Activated CD8-positive, alpha-beta memory T cell treated with anti-CD3 and anti-CD28 coated beads, Interleukin-2, amount 10 ng/mL, durations not matched to agents 7 days and 5 days (primary cell): ENCODE data around the gene CDK5RAP2. TPM values are rescaled to one million over a fixed set of nuclear protein-coding genes. Genes with fewer than 3 reads are reported as not detected.
A peak's percentile ranks its signal among the peaks of the same experiment; 100 is the strongest.
"Not testable (repeated sequence)": the region's sequence is repeated elsewhere in the genome, so short reads cannot be mapped to it uniquely, and the experiment has no call there.

Experiments
- ATAC-seq: fragments of 150-1000 bp; cut with Tn5 transposase; one replicate; pipeline ENCODE4 v1.10.0; 2021; ENCODE audit warnings: moderate library complexity
- CTCF ChIA-PET: fragments of 350-600 bp; sonication (Branson Sonifier 250); formaldehyde crosslinking; loops from one replicate; lab custom pipeline; 2021; ENCODE audit warnings: antibody characterized with exemption; lab: Charles Lee
- DNase-seq: peaks from one replicate; pipeline ENCODE4 v3.0.0-alpha.2; 2020
- H3K27ac Mint-ChIP-seq: one replicate; pipeline ENCODE4 v1.8.0; 2021; ENCODE audit warnings: mild to moderate bottlenecking, mixed read lengths
- H3K27me3 Mint-ChIP-seq: one replicate; pipeline ENCODE4 v1.8.0; 2021; ENCODE audit warnings: mixed read lengths
- H3K36me3 Mint-ChIP-seq: one replicate; pipeline ENCODE4 v1.8.0; 2021; ENCODE audit warnings: mild to moderate bottlenecking, mixed read lengths
- H3K4me1 Mint-ChIP-seq: one replicate; pipeline ENCODE4 v1.8.0; 2021; ENCODE audit warnings: mixed read lengths
- H3K4me3 Mint-ChIP-seq: one replicate; pipeline ENCODE4 v1.8.0; 2021; ENCODE audit warnings: mild to moderate bottlenecking, moderate library complexity, mixed read lengths
- H3K9me3 Mint-ChIP-seq: one replicate; pipeline ENCODE4 v1.8.0; 2022; ENCODE audit warnings: low read depth, mixed read lengths
- total RNA-seq, 2 experiments: library from RNA; stranded (reverse); gene quantifications; one replicate each; pipeline ENCODE4 v1.2.3, GENCODE V29; 2021

Gene CDK5RAP2
- total RNA-seq, 2 experiments from 2014 or later, result 79.8 to 138 TPM

DNA sequence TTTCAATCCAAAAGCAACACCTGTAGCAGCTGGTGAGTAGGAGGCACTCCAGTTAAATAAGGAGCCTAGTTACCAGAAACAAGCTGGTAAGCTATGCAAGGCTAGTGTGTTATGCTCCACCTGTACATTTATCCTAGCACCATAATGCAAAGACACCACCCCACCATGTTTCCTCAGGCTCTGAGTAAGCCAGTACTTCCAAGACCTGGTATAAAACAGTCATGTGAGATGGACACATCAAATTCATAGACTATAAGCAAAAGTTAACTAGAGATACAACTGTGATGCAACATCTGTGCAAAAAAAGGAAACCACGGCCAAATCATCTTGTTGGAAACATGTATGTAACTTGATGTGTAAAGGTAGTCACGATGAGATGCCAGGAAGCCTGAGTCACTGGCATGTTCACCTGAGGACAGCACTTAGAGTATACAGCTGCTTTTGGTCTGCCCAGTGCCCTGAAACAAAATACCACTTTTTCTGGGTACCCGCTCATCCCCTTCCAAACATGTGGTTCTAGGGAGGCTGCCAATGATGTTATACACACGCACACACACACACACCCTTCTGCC is 66.1 kb downstream of the CDK5RAP2 start:
- H3K4me1 Mint-ChIP-seq, result no peaks in the 10 kb centered on the region
- no peak overlapping the region for H3K4me3 Mint-ChIP-seq
- no peaks in the 10 kb centered on the region for H3K9me3 Mint-ChIP-seq
- no peaks in the 10 kb centered on the region for H3K27me3 Mint-ChIP-seq
- no peak for DNase-seq
- ATAC-seq, result no peak
- H3K36me3 Mint-ChIP-seq, result peaks cover 83% of the 10 kb centered on the region
- CTCF ChIA-PET, result no interaction called here
- H3K27ac Mint-ChIP-seq, result no peak overlapping the region

DNA sequence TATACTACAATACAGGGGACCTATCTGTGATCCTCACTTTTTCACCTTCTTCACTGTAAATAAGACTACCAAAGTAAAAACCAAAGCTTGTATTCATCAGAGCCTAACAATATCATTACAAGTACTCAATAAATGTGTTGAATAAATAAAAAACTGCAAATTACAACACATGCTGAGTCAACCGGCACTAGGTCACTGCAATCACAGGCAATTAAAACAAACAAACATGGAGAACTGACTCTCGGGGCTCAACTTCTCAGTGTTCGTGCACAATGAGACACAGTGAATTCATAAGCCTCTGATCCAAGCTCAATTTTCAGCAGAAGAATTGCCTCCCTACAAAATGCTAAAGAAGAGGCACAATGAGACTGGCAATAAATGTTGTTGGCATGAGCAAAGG is 69.2 kb downstream of the CDK5RAP2 start:
- Mint-ChIP-seq H3K27me3 (no peaks in the 10 kb centered on the region), H3K9me3 (peaks cover 8% of the 10 kb centered on the region), H3K27ac (no peak overlapping the region), H3K4me1 (peaks cover 10% of the 10 kb centered on the region), H3K36me3 (peaks cover 83% of the 10 kb centered on the region), H3K4me3 (no peak overlapping the region)
- DNase-seq (no peak), ATAC-seq (no peak)
- CTCF ChIA-PET, result no interaction called here

DNA sequence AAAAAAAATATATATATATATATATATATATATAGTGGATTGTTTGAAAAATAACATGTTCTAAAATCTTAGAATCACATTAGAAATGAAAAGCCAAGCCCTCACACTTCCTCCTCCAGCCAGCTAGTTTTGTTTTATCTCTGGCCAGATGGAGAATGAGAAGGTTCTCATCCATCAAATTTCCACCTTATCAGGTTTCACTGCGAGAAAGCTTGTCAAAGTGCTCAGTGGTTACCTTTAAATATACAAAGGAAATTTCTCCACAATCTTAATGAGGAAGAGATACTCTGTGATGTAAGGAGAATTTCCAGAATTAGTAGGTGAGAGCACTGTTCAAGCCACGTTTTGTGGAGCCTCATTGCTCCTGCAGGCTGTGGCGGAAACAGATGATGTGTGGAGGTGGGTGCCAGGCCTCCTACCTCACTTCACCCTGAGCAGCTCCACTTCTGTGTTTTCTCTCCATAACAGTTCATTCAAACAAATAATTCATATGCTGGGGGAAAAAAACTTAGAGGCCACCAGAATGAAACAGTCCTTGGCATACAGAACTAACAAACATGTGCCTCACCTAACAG is 71.9 kb downstream of the CDK5RAP2 start:
- peaks cover 15% of the 10 kb centered on the region for H3K4me1 Mint-ChIP-seq
- no peak overlapping the region for H3K4me3 Mint-ChIP-seq
- CTCF ChIA-PET, result no interaction called here
- peaks cover 87% of the 10 kb centered on the region for H3K36me3 Mint-ChIP-seq
- no peak for ATAC-seq
- H3K27me3 Mint-ChIP-seq, result no peaks in the 10 kb centered on the region
- H3K9me3 Mint-ChIP-seq, result peaks cover 8% of the 10 kb centered on the region
- DNase-seq, result no peak
- no peak overlapping the region for H3K27ac Mint-ChIP-seq

DNA sequence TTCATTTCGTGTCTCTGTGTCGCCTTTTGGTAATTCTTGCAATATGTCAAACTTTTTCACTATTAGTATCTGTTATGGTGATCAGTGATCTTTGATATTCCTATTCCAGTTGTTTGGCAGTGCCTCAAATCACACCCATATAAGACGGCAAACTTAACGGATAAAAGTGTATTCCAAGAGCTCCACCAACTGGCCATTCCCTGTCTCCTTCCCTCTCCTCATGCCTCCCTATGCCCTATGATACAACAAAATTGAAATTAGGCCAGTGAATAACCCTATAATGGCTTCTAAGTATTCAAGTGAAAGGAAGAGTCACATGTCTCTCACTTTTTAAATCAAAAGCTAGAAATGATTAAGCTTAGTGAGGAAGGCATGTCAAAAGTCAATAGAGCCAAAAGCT is 74.8 kb downstream of the CDK5RAP2 start:
- Mint-ChIP-seq H3K9me3 (peaks cover 8% of the 10 kb centered on the region), H3K4me3 (no peak overlapping the region), H3K36me3 (peaks cover 78% of the 10 kb centered on the region), H3K4me1 (peaks cover 18% of the 10 kb centered on the region), H3K27ac (no peak overlapping the region), H3K27me3 (no peaks in the 10 kb centered on the region)
- CTCF ChIA-PET, result interaction anchor here (0.7 to 0.9 kb wide), 2 partner anchors 27 to 28 kb away, joined by 3 to 4 read pairs; no protein-coding TSS in a partner anchor
- ATAC-seq (no peak), DNase-seq (no peak)

DNA sequence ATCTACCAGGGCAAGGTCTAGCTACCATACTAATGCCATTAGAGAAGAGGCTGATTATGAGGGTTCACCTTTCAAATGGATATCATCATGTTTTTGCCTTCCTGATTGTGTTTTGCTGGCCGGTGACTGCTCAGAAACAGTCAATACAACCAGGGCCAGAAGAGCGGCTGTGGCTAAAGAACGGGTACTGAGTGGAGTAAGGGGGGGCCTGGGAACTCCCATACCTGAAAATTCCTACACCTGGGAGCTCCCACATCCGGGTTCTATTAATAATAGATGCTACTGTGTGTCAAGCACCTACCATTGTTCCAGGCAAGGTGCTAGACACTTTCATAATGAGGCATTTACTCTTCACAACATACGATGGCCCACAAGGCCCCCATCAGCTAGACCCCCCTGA is 79.2 kb downstream of the CDK5RAP2 start:
- H3K36me3 Mint-ChIP-seq, result peaks cover 53% of the 10 kb centered on the region
- ATAC-seq (no peak), DNase-seq (no peak)
- CTCF ChIA-PET, result no interaction called here
- H3K9me3 Mint-ChIP-seq, result no peaks in the 10 kb centered on the region
- peaks cover 7% of the 10 kb centered on the region for H3K4me1 Mint-ChIP-seq
- H3K27ac Mint-ChIP-seq, result no peak overlapping the region
- no peaks in the 10 kb centered on the region for H3K27me3 Mint-ChIP-seq
- no peak overlapping the region for H3K4me3 Mint-ChIP-seq

DNA sequence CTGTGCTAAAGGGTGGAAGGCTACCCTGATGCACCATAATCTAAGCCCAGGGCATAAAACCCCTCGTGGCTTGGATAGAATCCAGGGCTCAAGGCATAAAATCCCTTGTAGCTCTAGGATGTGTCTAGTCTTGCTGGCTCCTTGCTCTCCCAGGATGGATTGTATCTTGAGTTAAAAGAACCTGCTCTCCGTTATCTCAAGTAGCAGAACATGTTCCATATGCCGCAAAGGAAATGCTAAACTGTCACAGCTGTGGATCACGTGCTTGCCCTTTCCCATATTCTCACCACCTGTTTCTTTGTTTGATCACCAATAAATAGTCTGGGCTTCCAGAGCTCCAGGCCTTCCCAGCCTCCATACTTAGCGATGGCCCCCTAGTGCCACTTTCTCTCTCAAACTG is 82.1 kb downstream of the CDK5RAP2 start:
- H3K36me3 Mint-ChIP-seq, result peaks cover 34% of the 10 kb centered on the region
- DNase-seq, CTCF ChIA-PET, ATAC-seq, H3K9me3 Mint-ChIP-seq, H3K4me3 Mint-ChIP-seq, H3K4me1 Mint-ChIP-seq, H3K27ac Mint-ChIP-seq, H3K27me3 Mint-ChIP-seq: not testable (repeated sequence)

DNA sequence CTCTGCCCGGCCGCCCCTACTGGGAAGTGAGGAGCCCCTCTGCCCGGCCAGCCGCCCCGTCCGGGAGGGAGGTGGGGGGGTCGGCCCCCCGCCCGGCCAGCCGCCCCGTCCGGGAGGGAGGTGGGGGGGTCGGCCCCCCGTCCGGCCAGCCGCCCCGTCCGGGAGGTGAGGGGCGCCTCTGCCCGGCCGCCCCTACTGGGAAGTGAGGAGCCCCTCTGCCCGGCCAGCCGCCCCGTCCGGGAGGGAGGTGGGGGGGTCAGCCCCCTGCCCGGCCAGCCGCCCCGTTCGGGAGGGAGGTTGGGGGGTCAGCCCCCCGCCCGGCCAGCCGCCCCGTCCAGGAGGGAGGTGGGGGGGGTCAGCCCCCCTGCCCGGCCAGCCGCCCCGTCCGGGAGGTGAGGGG is 83.5 kb downstream of the CDK5RAP2 start:
- peaks cover 24% of the 10 kb centered on the region for H3K36me3 Mint-ChIP-seq
- H3K27ac Mint-ChIP-seq, H3K4me1 Mint-ChIP-seq, H3K27me3 Mint-ChIP-seq, H3K4me3 Mint-ChIP-seq, CTCF ChIA-PET, ATAC-seq, DNase-seq, H3K9me3 Mint-ChIP-seq: not testable (repeated sequence)

DNA sequence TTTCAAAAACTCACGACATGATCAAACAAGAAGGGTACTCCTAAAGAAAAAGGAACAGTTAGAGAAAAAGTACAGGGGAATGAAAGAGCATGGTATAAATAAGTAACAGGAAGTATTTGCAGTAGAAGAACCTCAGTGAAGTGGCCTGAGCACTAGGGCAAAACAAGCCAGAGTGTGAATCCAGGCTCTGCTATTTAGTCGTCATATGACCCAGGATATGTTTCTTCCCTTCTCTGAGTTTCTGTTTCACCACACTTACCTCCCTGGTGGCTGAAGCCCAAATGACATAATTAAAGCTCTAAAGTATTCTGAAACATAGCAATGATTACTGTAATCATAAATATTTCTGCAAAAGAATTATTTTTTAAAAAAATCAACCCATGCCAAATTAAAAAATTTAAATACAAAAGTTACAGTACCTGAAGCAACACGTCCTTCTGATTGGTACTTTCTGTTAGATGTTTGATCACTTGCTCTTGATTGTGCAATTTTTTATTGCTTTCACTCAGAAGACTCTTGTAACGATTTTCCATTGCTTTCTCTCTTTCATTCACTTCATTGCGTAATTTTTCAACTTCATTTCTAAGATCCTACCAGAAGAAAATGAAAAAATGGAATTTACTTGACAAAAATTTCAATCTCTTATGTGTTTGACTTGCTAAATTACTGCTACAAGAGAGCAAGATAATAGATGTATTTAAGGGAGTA is 88.9 kb downstream of the CDK5RAP2 start:
- no peaks in the 10 kb centered on the region for H3K9me3 Mint-ChIP-seq
- peaks cover 40% of the 10 kb centered on the region for H3K36me3 Mint-ChIP-seq
- no peak for DNase-seq
- H3K27ac Mint-ChIP-seq, result peak overlapping the region; percentile 68
- H3K4me1 Mint-ChIP-seq, result peaks cover 11% of the 10 kb centered on the region
- CTCF ChIA-PET, result no interaction called here
- no peak overlapping the region for H3K4me3 Mint-ChIP-seq
- ATAC-seq, result peak; percentile 63
- no peaks in the 10 kb centered on the region for H3K27me3 Mint-ChIP-seq

DNA sequence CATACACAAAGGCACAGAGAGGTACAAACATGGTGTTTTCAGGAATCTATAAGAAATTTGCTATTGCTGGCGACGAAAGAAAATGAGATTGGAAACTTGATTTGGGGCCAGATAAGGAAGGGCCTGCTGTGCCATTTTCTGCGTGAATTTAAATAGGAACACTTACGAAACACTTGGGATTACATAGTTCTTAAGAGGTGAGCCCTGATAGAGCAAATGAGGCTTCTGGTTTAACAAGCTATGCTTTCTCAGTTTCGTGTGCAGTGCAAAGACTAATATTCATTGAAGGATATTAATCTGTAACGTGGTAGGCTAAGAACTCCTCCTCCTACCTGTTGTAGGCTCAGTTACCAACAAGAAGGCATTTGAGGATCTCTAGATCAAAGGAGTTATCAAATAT is 93.1 kb downstream of the CDK5RAP2 start:
- H3K9me3 Mint-ChIP-seq, result no peaks in the 10 kb centered on the region
- DNase-seq (no peak), ATAC-seq (no peak)
- H3K27ac Mint-ChIP-seq, result no peak overlapping the region
- H3K27me3 Mint-ChIP-seq, result no peaks in the 10 kb centered on the region
- CTCF ChIA-PET, result no interaction called here
- H3K4me3 Mint-ChIP-seq, result no peak overlapping the region
- H3K36me3 Mint-ChIP-seq, result peaks cover 40% of the 10 kb centered on the region
- peaks cover 11% of the 10 kb centered on the region for H3K4me1 Mint-ChIP-seq

DNA sequence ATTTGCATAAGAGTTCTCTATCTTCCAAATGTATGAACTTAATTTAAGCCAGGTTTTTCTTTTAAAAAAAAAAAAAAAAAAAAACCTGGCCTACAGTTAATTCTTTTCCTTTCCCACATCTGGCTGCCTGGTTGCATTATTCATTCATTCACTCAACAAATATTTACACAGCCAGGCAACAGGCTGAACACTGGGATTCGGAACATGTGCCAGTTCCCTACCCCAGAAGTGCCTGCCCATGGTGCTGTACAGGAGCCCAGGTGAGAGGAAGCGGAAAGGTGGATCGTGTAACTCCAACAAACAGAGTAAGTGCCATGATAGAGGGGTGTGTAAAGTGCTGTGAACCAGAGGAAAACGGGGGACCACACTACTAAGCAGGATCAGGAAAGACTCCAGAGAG is 93.6 kb downstream of the CDK5RAP2 start:
- ATAC-seq (no peak), DNase-seq (no peak)
- peaks cover 7% of the 10 kb centered on the region for H3K4me1 Mint-ChIP-seq
- H3K4me3 Mint-ChIP-seq, result no peak overlapping the region
- CTCF ChIA-PET, result interaction anchor here (1.1 kb wide), 1 partner anchor 9 kb away, joined by 5 read pairs; no protein-coding TSS in a partner anchor
- H3K36me3 Mint-ChIP-seq, result peaks cover 38% of the 10 kb centered on the region
- H3K9me3 Mint-ChIP-seq, result no peaks in the 10 kb centered on the region
- no peak overlapping the region for H3K27ac Mint-ChIP-seq
- no peaks in the 10 kb centered on the region for H3K27me3 Mint-ChIP-seq

DNA sequence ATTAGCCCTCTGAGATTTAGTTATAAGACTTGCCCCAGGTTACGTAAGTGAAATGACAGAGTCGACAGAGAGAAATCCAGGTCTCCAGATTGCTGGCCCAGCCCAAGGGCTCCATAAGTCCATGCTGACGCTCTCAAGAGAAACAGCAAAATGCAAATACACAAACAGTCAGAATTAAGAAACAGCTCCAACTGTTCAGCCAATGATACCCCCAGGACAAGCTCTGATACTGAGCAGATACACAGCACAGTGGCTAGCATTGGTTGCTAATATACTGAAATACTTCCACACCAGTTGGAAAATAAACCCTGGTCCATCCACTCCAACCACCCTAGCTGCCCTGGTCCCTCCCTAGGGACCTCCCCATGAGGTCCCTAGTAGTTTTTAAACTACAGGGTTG is 94.2 kb downstream of the CDK5RAP2 start:
- DNase-seq (no peak), ATAC-seq (no peak)
- Mint-ChIP-seq H3K27me3 (no peaks in the 10 kb centered on the region), H3K4me3 (no peak overlapping the region), H3K27ac (no peak overlapping the region), H3K4me1 (peaks cover 3% of the 10 kb centered on the region), H3K9me3 (no peaks in the 10 kb centered on the region), H3K36me3 (peaks cover 33% of the 10 kb centered on the region)
- CTCF ChIA-PET, result interaction anchor here (1.1 kb wide), 1 partner anchor 8 kb away, joined by 5 read pairs; no protein-coding TSS in a partner anchor

DNA sequence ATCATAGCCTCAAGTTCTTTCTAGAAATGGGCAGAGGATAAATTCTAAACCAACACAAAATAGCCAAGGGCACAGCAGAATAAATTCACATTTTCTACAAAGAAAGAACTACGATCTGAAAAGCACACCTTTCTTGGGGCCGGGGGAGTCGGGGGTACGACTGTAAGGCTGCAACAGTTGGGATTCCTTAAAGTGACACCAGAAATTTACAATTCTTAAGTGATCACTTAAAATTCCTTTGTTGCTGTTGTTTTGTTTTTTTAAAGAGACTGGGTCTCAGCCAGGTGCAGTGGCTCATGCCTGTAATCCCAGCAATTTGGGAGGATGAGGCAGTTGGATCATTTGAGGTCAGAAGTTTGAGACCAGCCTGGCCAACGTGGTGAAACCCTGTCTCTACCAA is 95.8 kb downstream of the CDK5RAP2 start:
- Mint-ChIP-seq H3K36me3 (peaks cover 21% of the 10 kb centered on the region), H3K9me3 (no peaks in the 10 kb centered on the region), H3K4me3 (no peak overlapping the region), H3K27ac (no peak overlapping the region), H3K27me3 (no peaks in the 10 kb centered on the region), H3K4me1 (no peaks in the 10 kb centered on the region)
- CTCF ChIA-PET, result interaction anchor here (0.7 kb wide), 1 partner anchor 9 kb away, joined by 3 read pairs; no protein-coding TSS in a partner anchor
- DNase-seq (no peak), ATAC-seq (no peak)

DNA sequence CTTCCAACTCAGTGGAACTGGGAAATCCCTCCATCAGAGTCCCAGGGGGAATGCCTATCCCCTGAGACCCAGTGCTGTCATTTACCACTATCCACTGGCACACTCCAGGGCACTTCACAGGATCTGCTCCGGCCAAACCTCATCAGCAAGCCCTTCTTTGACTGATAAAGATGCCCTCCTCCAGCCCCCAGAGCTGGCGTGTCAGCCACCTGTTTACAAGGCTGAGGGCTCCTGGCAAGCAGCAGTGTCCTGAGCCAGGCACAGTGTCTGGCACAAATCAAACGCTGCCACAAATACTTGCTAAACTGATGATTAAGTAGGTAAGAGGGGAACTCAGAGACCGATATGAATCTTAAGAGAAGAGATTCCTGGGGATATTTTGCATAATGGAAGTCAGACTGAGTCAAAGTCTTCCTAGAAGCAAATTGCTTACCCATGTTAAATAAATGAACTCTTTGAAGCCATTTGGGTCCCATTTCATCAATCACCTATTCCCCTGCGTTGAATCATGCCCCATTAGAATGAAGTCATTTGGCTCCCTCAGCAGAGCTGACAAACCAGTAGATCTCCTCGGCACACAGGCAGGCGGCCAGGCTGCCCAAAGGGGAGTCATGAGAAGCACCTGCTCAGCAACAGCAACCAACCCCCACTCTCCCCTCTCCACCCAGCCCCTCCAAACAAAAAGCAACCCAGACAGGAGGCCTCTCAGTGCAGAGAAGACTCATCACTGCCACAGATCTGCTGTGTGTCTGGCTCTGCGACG is 97.4 kb downstream of the CDK5RAP2 start:
- H3K27me3 Mint-ChIP-seq, result no peaks in the 10 kb centered on the region
- no peaks in the 10 kb centered on the region for H3K4me1 Mint-ChIP-seq
- no peaks in the 10 kb centered on the region for H3K9me3 Mint-ChIP-seq
- H3K27ac Mint-ChIP-seq, result no peak overlapping the region
- ATAC-seq (no peak), DNase-seq (no peak)
- peaks cover 23% of the 10 kb centered on the region for H3K36me3 Mint-ChIP-seq
- CTCF ChIA-PET, result no interaction called here
- no peak overlapping the region for H3K4me3 Mint-ChIP-seq
